Gastrocnemius medialis (tissue), 4 donors: ENCODE measurements around the gene WDR6. TPM values are rescaled to one million over a fixed set of nuclear protein-coding genes. Genes with fewer than 3 reads are reported as not detected.

Experiments
- ATAC-seq, 2 donors: fragments of 150-250 bp; one replicate each; pipeline ENCODE4 v1.9.1; 2016
- DNase-seq, 2 donors: peaks; one replicate each; pipeline ENCODE4 v3.0.0-alpha.2; 2019
- H3K27ac ChIP-seq, 4 donors: fragments of 200-600 bp; sonication (generic); 1 replicate in 1 of 4; 2 replicates in 3 of 4; pipeline ENCODE4 v1.5.1; 2016 to 2018; ENCODE audit warnings: mild to moderate bottlenecking in 2 of 4, moderate library complexity in 1 of 4
- H3K27me3 ChIP-seq, 3 donors: fragments of 200-600 bp; sonication (generic) in 2 of 3; 1 replicate in 1 of 3; 2 replicates in 2 of 3; pipeline versions ENCODE4 v1.5.1 to v1.6.0; 2016 to 2019; ENCODE audit warnings: mild to moderate bottlenecking in 1 of 3, moderate library complexity in 1 of 3
- H3K36me3 ChIP-seq, 2 donors: fragments of 200-600 bp; sonication (generic) in 1 of 2; one replicate each; pipeline ENCODE4 v1.5.1; 2017 to 2018
- H3K4me1 ChIP-seq, 2 donors: fragments of 200-600 bp; sonication (generic) in 1 of 2; one replicate each; pipeline ENCODE4 v1.5.1; 2016 to 2017; ENCODE audit warnings: mild to moderate bottlenecking in 2 of 2
- H3K4me3 ChIP-seq, 4 donors: fragments of 200-600 bp; sonication (generic) in 3 of 4; 1 replicate in 1 of 4; 2 replicates in 3 of 4; pipeline ENCODE4 v1.5.1; 2016 to 2019; ENCODE audit warnings: mild to moderate bottlenecking in 2 of 4
- H3K9me3 ChIP-seq, 3 donors: fragments of 200-600 bp; sonication (generic) in 2 of 3; 1 replicate in 1 of 3; 2 replicates in 2 of 3; pipeline ENCODE4 v1.5.1; 2016 to 2019
- CTCF ChIP-seq, 5 experiments: fragments of 450-650 bp in 3 of 5; fragments of 200-600 bp in 2 of 5; sonication (generic) in 2 of 5; IDR thresholded peaks in 4 of 5; conservative IDR thresholded peaks in 1 of 5; 1 replicate in 4 of 5; 2 replicates in 1 of 5; pipeline ENCODE4 v1.5.1; 2016 to 2019; ENCODE audit warnings: antibody characterized with exemption in 5 of 5, mild to moderate bottlenecking in 3 of 5, moderate library complexity in 3 of 5
- POLR2A ChIP-seq, 2 donors: fragments of 450-650 bp; IDR thresholded peaks; one replicate each; pipeline ENCODE4 v1.6.1; 2017; ENCODE audit warnings: antibody characterized with exemption in 2 of 2, mild to moderate bottlenecking in 2 of 2, moderate library complexity in 2 of 2
- in situ Hi-C, 4 donors: fragments of 200-750 bp; cut with MboI; loops; one replicate each; pipeline versions ENCODE4 v1.15.0 to v1.8.0; 2017; ENCODE audit warnings: low sequenced_read_pairs in 4 of 4
- intact Hi-C: fragments of 100-400 bp; cut with DNase I; formaldehyde crosslinking; loops from one replicate; pipeline ENCODE4 v1.15.1; 2023; ENCODE audit warnings: low total_unique reads
- total RNA-seq, 4 donors: library from RNA; depleted of rRNA; stranded (reverse); fragments of >200 nt; gene quantifications; one replicate each; pipeline versions ENCODE4 v1.1.0 to v1.2.3, GENCODE V29; 2016

WDR6 gene
- total RNA-seq, 4 donors from 2014 or later, result 40.4 to 50.9 (median 45.5) TPM

GRCh38 chr3:49028298-49028672 lies 21.1 kb downstream of the WDR6 start:
- Histone ChIP-seq H3K27ac (peak overlapping the region; percentile 94 to 98 (median 96)), H3K36me3 (peaks cover 0 to 82% of the 10 kb centered on the region in 2 donors), H3K4me1 (peaks cover 26 to 34% of the 10 kb centered on the region in 2 donors), H3K27me3 (no peaks in the 10 kb centered on the region), H3K4me3 (peak overlapping the region; percentile 70 to 86 (median 86)), H3K9me3 (no peaks in the 10 kb centered on the region)
- DNase-seq (no peak), ATAC-seq (no peak)
- intact Hi-C loops (loop anchor here (2.0 kb wide), 2 partner anchors 37 to 109 kb away; partner anchors contain the start of genes ARIH2 and P4HTM), in situ Hi-C loops (no loop called here)
- TF ChIP-seq CTCF (IDR thresholded peaks at IDR 0.05 in 4 of 5, conservative IDR thresholded peaks at IDR 0.05 in 1 of 5), result no peak
- no peak for TF ChIP-seq POLR2A (IDR thresholded peaks at IDR 0.05)

- H3K4me1 ChIP-seq, result peaks cover 22 to 31% of the 10 kb centered on the region in 2 donors
- intact Hi-C loops (loop anchor here (2.0 kb wide), 2 partner anchors 38 to 110 kb away; partner anchors contain the start of genes ARIH2 and P4HTM), in situ Hi-C loops (no loop called here)
- H3K4me3 ChIP-seq, result peak within 1 kb of the TSS; percentile 70 to 86 (median 86)
- TF ChIP-seq CTCF (IDR thresholded peaks at IDR 0.05 in 4 of 5, conservative IDR thresholded peaks at IDR 0.05 in 1 of 5), result peak in 2 of 5 experiments; percentile 21 to 23
- TF ChIP-seq POLR2A (IDR thresholded peaks at IDR 0.05), result peak; percentile 98
- ATAC-seq (peak; percentile 94), DNase-seq (peak; percentile 83 to 92)
- peak within 1 kb of the TSS; percentile 94 to 98 (median 96) for H3K27ac ChIP-seq
- H3K27me3 ChIP-seq, result no peaks in the 10 kb centered on the region
- peaks cover 0 to 79% of the 10 kb centered on the region in 2 donors for H3K36me3 ChIP-seq
- no peaks in the 10 kb centered on the region for H3K9me3 ChIP-seq
Measured at GRCh38 chr3:49028673-49029562, 21.7 kb downstream of the WDR6 start, which contains the start of gene IMPDH2. IMPDH2 (minus strand) TSS chr3:49029398; CDS start chr3:49029350, 48 bp downstream.

GRCh38 chr3:49029563-49029884 lies 22.3 kb downstream of the WDR6 start:
- in situ Hi-C loops, result no loop called here
- no peak for TF ChIP-seq CTCF (IDR thresholded peaks at IDR 0.05 in 4 of 5, conservative IDR thresholded peaks at IDR 0.05 in 1 of 5)
- TF ChIP-seq POLR2A (IDR thresholded peaks at IDR 0.05), result no peak
- H3K27me3 ChIP-seq, result no peaks in the 10 kb centered on the region
- H3K4me1 ChIP-seq, result peaks cover 22 to 25% of the 10 kb centered on the region in 2 donors
- peak overlapping the region; percentile 94 to 98 (median 96) for H3K27ac ChIP-seq
- no peak for DNase-seq
- intact Hi-C loops, result loop anchor here (2.0 kb wide), 2 partner anchors 39 to 111 kb away; partner anchors contain the start of genes ARIH2 and P4HTM
- ATAC-seq, result no peak
- H3K9me3 ChIP-seq, result no peaks in the 10 kb centered on the region
- H3K36me3 ChIP-seq, result peaks cover 0 to 75% of the 10 kb centered on the region in 2 donors
- H3K4me3 ChIP-seq, result peak overlapping the region; percentile 20 to 86 (median 78)

GRCh38 chr3:49030321-49030720 lies 23.1 kb downstream of the WDR6 start:
- peaks cover 0 to 75% of the 10 kb centered on the region in 2 donors for H3K36me3 ChIP-seq
- TF ChIP-seq POLR2A (IDR thresholded peaks at IDR 0.05), result no peak
- no peak for TF ChIP-seq CTCF (IDR thresholded peaks at IDR 0.05 in 4 of 5, conservative IDR thresholded peaks at IDR 0.05 in 1 of 5)
- ATAC-seq (no peak), DNase-seq (no peak)
- H3K9me3 ChIP-seq, result no peaks in the 10 kb centered on the region
- H3K27ac ChIP-seq, result peak overlapping the region in 3 of 4 donors; percentile 94 to 97 (median 96)
- no peak overlapping the region for H3K4me3 ChIP-seq
- no peaks in the 10 kb centered on the region for H3K27me3 ChIP-seq
- in situ Hi-C loops (no loop called here), intact Hi-C loops (no loop called here)
- peaks cover 18 to 21% of the 10 kb centered on the region in 2 donors for H3K4me1 ChIP-seq
